HG02884 (cell line): ENCODE results near the gene VGLL3.
A peak's percentile ranks its signal among the peaks of the same experiment; 100 is the strongest.
"Not testable (repeated sequence)": the region's sequence is repeated elsewhere in the genome, so short reads cannot be mapped to it uniquely, and the experiment has no call there.

Experiments used
- ATAC-seq: cut with Tn5 transposase; IDR thresholded peaks from one replicate; pipeline ENCODE4 v1.9.1; 2021; ENCODE audit warnings: mild to moderate bottlenecking, moderate library complexity; ENCODE audit not compliant: unreplicated experiment

The VGLL3 gene

GRCh38 chr3:86990734-86991481 is at the start of gene VGLL3:
TSS of gene VGLL3 (minus strand) at chr3:86991149. CDS start at chr3:86990743, 406 bp downstream.
- peak; percentile 43 for ATAC-seq

- no peak for ATAC-seq
Observed at GRCh38 chr3:87037652-87038051, 46.7 kb upstream of the VGLL3 start.

- ATAC-seq: no peak
Observed at GRCh38 chr3:87036671-87037070, 45.7 kb upstream of the VGLL3 start.

- no peak for ATAC-seq
Observed at GRCh38 chr3:87035339-87035738, 44.4 kb upstream of the VGLL3 start.

GRCh38 chr3:87033205-87033604 is 42.3 kb upstream of the VGLL3 start:
- ATAC-seq: no peak

GRCh38 chr3:87025661-87026645 is 35.0 kb upstream of the VGLL3 start:
- no peak for ATAC-seq

GRCh38 chr3:87017370-87017769 is 26.4 kb upstream of the VGLL3 start:
- ATAC-seq: not testable (repeated sequence)

- no peak for ATAC-seq
Observed at GRCh38 chr3:87009271-87009670, 18.3 kb upstream of the VGLL3 start.

GRCh38 chr3:87006844-87007439 is 16.0 kb upstream of the VGLL3 start:
- no peak for ATAC-seq

- ATAC-seq: no peak
Observed at GRCh38 chr3:87004883-87005282, 13.9 kb upstream of the VGLL3 start.

GRCh38 chr3:87002346-87002745 is 11.4 kb upstream of the VGLL3 start:
- no peak for ATAC-seq

- ATAC-seq: no peak
Observed at GRCh38 chr3:87001473-87002098, 10.6 kb upstream of the VGLL3 start.

GRCh38 chr3:87000940-87001339 is 10.0 kb upstream of the VGLL3 start:
- ATAC-seq: no peak

GRCh38 chr3:86998569-86998968 is 7.6 kb upstream of the VGLL3 start:
- ATAC-seq: no peak

- no peak for ATAC-seq
Observed at GRCh38 chr3:86996261-86996955, 5.5 kb upstream of the VGLL3 start.

GRCh38 chr3:86995537-86995936 is 4.6 kb upstream of the VGLL3 start:
- no peak for ATAC-seq

GRCh38 chr3:86993704-86994103 is 2.8 kb upstream of the VGLL3 start:
- ATAC-seq: no peak

- ATAC-seq: no peak
Observed at GRCh38 chr3:86991840-86992435, 989 bp upstream of the VGLL3 start.

GRCh38 chr3:86991482-86991815 is 500 bp upstream of the VGLL3 start:
- ATAC-seq: no peak
